Body of pancreas (tissue), 4 donors: Measurements from ENCODE around the gene KLK5. TPM values are rescaled to one million over a fixed set of nuclear protein-coding genes. Genes with fewer than 3 reads are reported as not detected.
"Not testable (repeated sequence)": the region's sequence is repeated elsewhere in the genome, so short reads cannot be mapped to it uniquely, and the experiment has no call there.

Experiments used
- ATAC-seq: fragments of 150-250 bp; one replicate; pipeline ENCODE4 v1.9.1; 2016
- DNase-seq, 4 donors: peaks; one replicate each; pipeline ENCODE4 v3.0.0-alpha.2; 2019
- H3K27ac ChIP-seq, 4 donors: fragments of 200-600 bp; sonication (generic); 1 replicate in 3 of 4; 2 replicates in 1 of 4; pipeline versions ENCODE4 v1.5.1 to v1.6.1; 2016 to 2019; ENCODE audit warnings: mild to moderate bottlenecking in 1 of 4, mixed read lengths in 1 of 4, moderate library complexity in 1 of 4
- H3K27me3 ChIP-seq, 2 donors: fragments of 200-600 bp; sonication (generic); one replicate each; pipeline ENCODE4 v1.6.0; 2016; ENCODE audit warnings: mild to moderate bottlenecking in 1 of 2
- H3K36me3 ChIP-seq, 2 donors: fragments of 200-600 bp; sonication (generic); replicated peaks in 1 of 2; 2 replicates each; pipeline ENCODE4 v1.5.1; 2016; ENCODE audit warnings: low read depth in 2 of 2; ENCODE audit not compliant: insufficient read depth in 1 of 2
- H3K4me1 ChIP-seq: fragments of 200-600 bp; sonication (generic); one replicate; pipeline ENCODE4 v1.6.0; 2016
- H3K4me3 ChIP-seq, 2 donors: fragments of 200-600 bp; sonication (generic); 1 replicate in 1 of 2; 2 replicates in 1 of 2; pipeline ENCODE4 v1.5.1; 2016 to 2019
- H3K9me3 ChIP-seq, 3 donors: fragments of 200-600 bp; sonication (generic); 1 replicate in 2 of 3; 2 replicates in 1 of 3; pipeline ENCODE4 v1.5.1; 2016
- CTCF ChIP-seq, 7 experiments: fragments of 450-650 bp in 4 of 7; fragments of 200-600 bp in 3 of 7; sonication (generic) in 3 of 7; IDR thresholded peaks; one replicate each; pipeline ENCODE4 v1.5.1; 2016 to 2019; ENCODE audit warnings: antibody characterized with exemption in 7 of 7
- POLR2A ChIP-seq, 3 donors: fragments of 450-650 bp; IDR thresholded peaks; one replicate each; pipeline ENCODE4 v1.6.1; 2016; ENCODE audit warnings: antibody characterized with exemption in 3 of 3, mild to moderate bottlenecking in 2 of 3
- WGBS, 2 donors: methylation state at CpG; one replicate each; pipeline ENCODE4 v1.1.5; 2017; 5-methylcytosine and 5-hydroxymethylcytosine counted together
- intact Hi-C: fragments of 100-400 bp; cut with DNase I; formaldehyde crosslinking; loops from one replicate; pipeline ENCODE4 v1.15.1; 2023
- total RNA-seq, 2 donors: library from RNA; depleted of rRNA; stranded (reverse); fragments of >200 nt; gene quantifications; one replicate each; pipeline ENCODE4 v1.1.0, GENCODE V29; 2016

Gene KLK5
- total RNA-seq, 2 donors from 2014 or later = not detected

GRCh38 chr19:51000426-51000825, 47.6 kb upstream of the KLK5 start:
- TF ChIP-seq POLR2A (IDR thresholded peaks at IDR 0.05) = no peak
- TF ChIP-seq CTCF (IDR thresholded peaks at IDR 0.05) = no peak
- H3K4me1 ChIP-seq = no peaks in the 10 kb centered on the region
- no peak overlapping the region for H3K27ac ChIP-seq
- DNase-seq (no peak), ATAC-seq (no peak)
- no peaks in the 10 kb centered on the region for H3K9me3 ChIP-seq
- 70 to 72% methylated on average over 8 to 10 of the region's 10 CpGs for WGBS, 2 donors
- H3K27me3 ChIP-seq = no peaks in the 10 kb centered on the region
- H3K4me3 ChIP-seq = no peak overlapping the region
- H3K36me3 ChIP-seq = no peaks in the 10 kb centered on the region
- intact Hi-C loops = no loop called here

- ATAC-seq = no peak
- no peak overlapping the region for H3K27ac ChIP-seq
- no peak for TF ChIP-seq POLR2A (IDR thresholded peaks at IDR 0.05)
- no peak for TF ChIP-seq CTCF (IDR thresholded peaks at IDR 0.05)
Observed at GRCh38 chr19:50998686-50999085, 45.8 kb upstream of the KLK5 start.

GRCh38 chr19:50998061-50998460, 45.2 kb upstream of the KLK5 start:
- 43 to 49% methylated on average over 5 of the region's 5 CpGs for WGBS, 2 donors
- intact Hi-C loops = no loop called here

More at GRCh38 chr19:50998686-50999085, 45.8 kb upstream of the KLK5 start:
- Histone ChIP-seq H3K27me3 (no peaks in the 10 kb centered on the region), H3K36me3 (no peaks in the 10 kb centered on the region), H3K4me3 (no peak overlapping the region), H3K4me1 (no peaks in the 10 kb centered on the region), H3K9me3 (no peaks in the 10 kb centered on the region)
- 27 to 35% methylated on average over 4 of the region's 4 CpGs for WGBS, 2 donors
- no peak for DNase-seq
- intact Hi-C loops = no loop called here

GRCh38 chr19:50994129-50994528, 41.3 kb upstream of the KLK5 start:
- Histone ChIP-seq H3K36me3 (no peaks in the 10 kb centered on the region), H3K27ac (no peak overlapping the region), H3K9me3 (no peaks in the 10 kb centered on the region), H3K4me1 (no peaks in the 10 kb centered on the region), H3K27me3 (no peaks in the 10 kb centered on the region), H3K4me3 (no peak overlapping the region)
- intact Hi-C loops = no loop called here
- DNase-seq (no peak), ATAC-seq (no peak)
- no peak for TF ChIP-seq CTCF (IDR thresholded peaks at IDR 0.05)
- no peak for TF ChIP-seq POLR2A (IDR thresholded peaks at IDR 0.05)
- 64 to 83% methylated on average over 2 of the region's 2 CpGs for WGBS, 2 donors

More at GRCh38 chr19:50998061-50998460, 45.2 kb upstream of the KLK5 start:
- Histone ChIP-seq H3K27me3 (no peaks in the 10 kb centered on the region), H3K27ac (no peak overlapping the region), H3K4me1 (no peaks in the 10 kb centered on the region), H3K36me3 (no peaks in the 10 kb centered on the region), H3K4me3 (no peak overlapping the region), H3K9me3 (no peaks in the 10 kb centered on the region)
- no peak for DNase-seq
- TF ChIP-seq POLR2A (IDR thresholded peaks at IDR 0.05) (no peak), CTCF (IDR thresholded peaks at IDR 0.05) (no peak)
- ATAC-seq = no peak

GRCh38 chr19:50992666-50993035, 39.8 kb upstream of the KLK5 start:
- ATAC-seq (no peak), DNase-seq (no peak)
- no peaks in the 10 kb centered on the region for H3K9me3 ChIP-seq
- H3K27ac ChIP-seq = no peak overlapping the region
- WGBS, 2 donors = 32% methylated on average over 2 of the region's 2 CpGs
- intact Hi-C loops = no loop called here
- H3K4me1 ChIP-seq = no peaks in the 10 kb centered on the region
- TF ChIP-seq CTCF (IDR thresholded peaks at IDR 0.05) = no peak
- TF ChIP-seq POLR2A (IDR thresholded peaks at IDR 0.05) = no peak
- no peaks in the 10 kb centered on the region for H3K27me3 ChIP-seq
- no peaks in the 10 kb centered on the region for H3K36me3 ChIP-seq
- H3K4me3 ChIP-seq = no peak overlapping the region

GRCh38 chr19:50984416-50984815, 31.6 kb upstream of the KLK5 start:
- H3K4me3 ChIP-seq, H3K36me3 ChIP-seq, H3K9me3 ChIP-seq, H3K27ac ChIP-seq, intact Hi-C loops, ATAC-seq, H3K27me3 ChIP-seq, DNase-seq, H3K4me1 ChIP-seq: not testable (repeated sequence)
- WGBS, 2 donors = 74 to 82% methylated on average over 14 of the region's 14 CpGs
